MG63 (cell line): ENCODE results near the gene PPP2R1B. TPM values are rescaled to one million over a fixed set of nuclear protein-coding genes. Genes with fewer than 3 reads are reported as not detected.

ENCODE experiments used
- DNase-seq: peaks from one replicate; pipeline ENCODE4 v3.0.0-alpha.2; 2020
- H3K27me3 ChIP-seq: fragments of 250-450 bp; sonication (Bioruptor Pico); 2 replicates; pipeline ENCODE4 v1.5.1; 2020; ENCODE audit warnings: mild to moderate bottlenecking, moderate library complexity
- H3K36me3 ChIP-seq: fragments of 250-450 bp; sonication (Bioruptor Pico); 2 replicates; pipeline ENCODE4 v1.5.1; 2020; ENCODE audit warnings: mild to moderate bottlenecking, moderate library complexity
- H3K4me3 ChIP-seq: fragments of 250-450 bp; sonication (Bioruptor Pico); 2 replicates; pipeline ENCODE4 v1.5.1; 2020; ENCODE audit warnings: mild to moderate bottlenecking, moderate library complexity
- H3K9me3 ChIP-seq: fragments of 250-450 bp; sonication (Bioruptor Pico); 2 replicates; pipeline ENCODE4 v1.5.1; 2020; ENCODE audit warnings: mild to moderate bottlenecking, moderate library complexity
- total RNA-seq: library from RNA; depleted of rRNA; stranded (reverse); fragments of >200 nt; shearing (Covaris generic); gene quantifications from 2 replicates; pipeline ENCODE4 v1.2.3, GENCODE V29; 2014; ENCODE audit warnings: low replicate concordance

The PPP2R1B gene
- total RNA-seq, 1 experiment from 2014 or later, result 16.1 TPM

DNA sequence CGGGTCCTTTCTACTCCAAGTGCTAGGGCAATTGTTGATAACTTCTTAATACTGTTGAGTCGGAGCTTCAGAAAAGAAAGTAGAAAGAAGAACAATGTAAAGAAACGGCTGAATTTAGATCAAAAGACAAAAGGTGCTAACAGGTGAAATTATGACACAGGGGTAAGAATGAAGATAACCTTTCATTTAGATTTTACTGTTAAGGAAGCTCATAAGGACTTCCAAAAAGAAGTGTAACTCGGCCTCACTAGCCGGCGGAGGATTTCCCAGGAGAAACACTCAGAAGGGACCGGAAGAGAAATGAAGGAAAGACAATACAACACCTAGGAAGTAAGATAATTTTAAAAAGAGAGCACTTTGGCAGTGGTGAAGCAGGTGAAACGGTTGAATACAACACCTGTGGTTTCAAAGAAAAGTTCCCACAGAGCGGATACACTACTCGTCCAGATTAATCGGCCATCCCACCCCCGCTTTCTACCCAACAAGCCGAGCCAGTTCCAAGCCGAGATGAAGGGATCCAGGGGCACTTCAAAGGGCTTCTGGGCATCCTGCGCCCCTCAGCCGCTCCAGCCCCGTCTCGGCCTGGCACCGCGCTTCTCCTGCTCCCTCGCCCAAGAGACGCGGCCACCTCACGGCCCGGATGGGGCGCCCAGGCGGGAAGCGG is 737 bp downstream of the PPP2R1B start:
- DNase-seq, result no peak
- Histone ChIP-seq H3K36me3 (peaks cover 37% of the 10 kb centered on the region), H3K9me3 (no peaks in the 10 kb centered on the region), H3K4me3 (peak overlapping the region; percentile 95), H3K27me3 (no peaks in the 10 kb centered on the region)

GRCh38 chr11:111764621-111765020 is 1.6 kb downstream of the PPP2R1B start:
- Histone ChIP-seq H3K9me3 (no peaks in the 10 kb centered on the region), H3K4me3 (peak overlapping the region; percentile 95), H3K36me3 (peaks cover 46% of the 10 kb centered on the region), H3K27me3 (no peaks in the 10 kb centered on the region)
- no peak for DNase-seq

GRCh38 chr11:111762981-111763643 is 3.1 kb downstream of the PPP2R1B start:
- Histone ChIP-seq H3K9me3 (no peaks in the 10 kb centered on the region), H3K27me3 (no peaks in the 10 kb centered on the region), H3K36me3 (peaks cover 61% of the 10 kb centered on the region), H3K4me3 (no peak overlapping the region)
- DNase-seq, result no peak

GRCh38 chr11:111762526-111762925 is 3.7 kb downstream of the PPP2R1B start:
- Histone ChIP-seq H3K27me3 (no peaks in the 10 kb centered on the region), H3K36me3 (peaks cover 65% of the 10 kb centered on the region), H3K9me3 (no peaks in the 10 kb centered on the region), H3K4me3 (no peak overlapping the region)
- DNase-seq, result no peak

- Histone ChIP-seq H3K36me3 (peaks cover 76% of the 10 kb centered on the region), H3K27me3 (no peaks in the 10 kb centered on the region), H3K9me3 (no peaks in the 10 kb centered on the region), H3K4me3 (no peak overlapping the region)
- DNase-seq, result no peak
Measured at GRCh38 chr11:111761036-111761435, 5.2 kb downstream of the PPP2R1B start.

- Histone ChIP-seq H3K27me3 (no peaks in the 10 kb centered on the region), H3K36me3 (peaks cover 80% of the 10 kb centered on the region), H3K4me3 (no peak overlapping the region), H3K9me3 (no peaks in the 10 kb centered on the region)
- no peak for DNase-seq
Measured at GRCh38 chr11:111759778-111760407, 6.3 kb downstream of the PPP2R1B start.

GRCh38 chr11:111759376-111759775 is 6.8 kb downstream of the PPP2R1B start:
- no peaks in the 10 kb centered on the region for H3K27me3 ChIP-seq
- no peaks in the 10 kb centered on the region for H3K9me3 ChIP-seq
- peaks cover 80% of the 10 kb centered on the region for H3K36me3 ChIP-seq
- no peak overlapping the region for H3K4me3 ChIP-seq
- no peak for DNase-seq

DNA sequence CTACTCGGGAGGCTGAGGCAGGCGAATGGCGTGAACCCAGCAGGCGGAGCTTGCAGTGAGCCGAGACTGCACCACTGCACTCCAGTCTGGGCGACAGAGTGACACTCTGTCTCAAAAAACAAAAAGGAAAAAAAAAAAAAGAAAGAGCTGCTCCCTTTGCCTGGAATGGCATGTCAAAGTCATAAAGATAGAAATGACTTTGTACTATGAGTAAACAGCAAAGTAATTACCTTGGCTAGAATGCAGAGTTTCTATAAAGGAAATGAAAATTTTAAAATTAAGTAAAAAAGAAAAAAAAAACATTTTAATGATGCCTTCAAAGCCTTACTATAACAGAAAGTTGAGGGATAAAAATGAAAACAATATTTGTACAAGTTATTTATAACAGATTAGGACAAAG is 10.1 kb downstream of the PPP2R1B start:
- DNase-seq, result no peak
- Histone ChIP-seq H3K9me3 (no peaks in the 10 kb centered on the region), H3K4me3 (no peak overlapping the region), H3K27me3 (no peaks in the 10 kb centered on the region), H3K36me3 (peaks cover 81% of the 10 kb centered on the region)

DNA sequence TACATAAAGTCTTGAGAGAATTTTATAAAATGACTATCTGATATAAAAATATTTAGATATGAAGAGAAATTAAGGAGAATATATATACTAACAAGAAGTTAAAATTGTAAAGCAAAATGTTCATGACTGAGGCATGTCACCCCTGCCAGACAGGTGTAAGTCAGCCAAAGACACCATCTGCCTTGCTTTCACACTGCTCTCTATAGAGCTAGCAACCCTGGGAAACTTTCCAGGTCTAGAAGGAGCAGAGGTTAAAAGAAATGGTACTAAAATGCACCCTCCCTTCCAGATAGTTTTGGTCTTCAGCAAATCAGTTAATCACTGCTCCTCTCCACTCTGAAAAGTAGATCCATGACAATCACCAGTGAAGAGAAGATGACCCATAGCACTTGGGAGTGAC is 16.5 kb downstream of the PPP2R1B start:
- no peaks in the 10 kb centered on the region for H3K27me3 ChIP-seq
- H3K9me3 ChIP-seq, result no peaks in the 10 kb centered on the region
- peaks cover 85% of the 10 kb centered on the region for H3K36me3 ChIP-seq
- no peak for DNase-seq
- no peak overlapping the region for H3K4me3 ChIP-seq

- H3K36me3 ChIP-seq, result peaks cover 88% of the 10 kb centered on the region
Measured at GRCh38 chr11:111748035-111748804, 18.0 kb downstream of the PPP2R1B start.

GRCh38 chr11:111745719-111746504 is 20.3 kb downstream of the PPP2R1B start:
- no peak overlapping the region for H3K4me3 ChIP-seq
- DNase-seq, result no peak
- H3K27me3 ChIP-seq, result no peaks in the 10 kb centered on the region
- peaks cover 87% of the 10 kb centered on the region for H3K36me3 ChIP-seq
- no peaks in the 10 kb centered on the region for H3K9me3 ChIP-seq

More at GRCh38 chr11:111748035-111748804, 18.0 kb downstream of the PPP2R1B start:
- no peaks in the 10 kb centered on the region for H3K27me3 ChIP-seq
- no peaks in the 10 kb centered on the region for H3K9me3 ChIP-seq
- H3K4me3 ChIP-seq, result no peak overlapping the region
- no peak for DNase-seq

- Histone ChIP-seq H3K9me3 (no peaks in the 10 kb centered on the region), H3K36me3 (peaks cover 78% of the 10 kb centered on the region), H3K4me3 (no peak overlapping the region), H3K27me3 (no peaks in the 10 kb centered on the region)
- no peak for DNase-seq
Measured at GRCh38 chr11:111743700-111744099, 22.5 kb downstream of the PPP2R1B start.

GRCh38 chr11:111741751-111742150 is 24.4 kb downstream of the PPP2R1B start:
- H3K36me3 ChIP-seq, result peaks cover 70% of the 10 kb centered on the region

GRCh38 chr11:111739299-111739698 is 26.9 kb downstream of the PPP2R1B start:
- Histone ChIP-seq H3K4me3 (no peak overlapping the region), H3K27me3 (no peaks in the 10 kb centered on the region), H3K36me3 (peaks cover 63% of the 10 kb centered on the region)

More at GRCh38 chr11:111741751-111742150, 24.4 kb downstream of the PPP2R1B start:
- no peaks in the 10 kb centered on the region for H3K27me3 ChIP-seq
- no peak for DNase-seq
- no peak overlapping the region for H3K4me3 ChIP-seq
- H3K9me3 ChIP-seq, result no peaks in the 10 kb centered on the region

GRCh38 chr11:111737444-111738210 is 28.6 kb downstream of the PPP2R1B start:
- H3K36me3 ChIP-seq, result peaks cover 48% of the 10 kb centered on the region
- no peaks in the 10 kb centered on the region for H3K9me3 ChIP-seq
- H3K4me3 ChIP-seq, result no peak overlapping the region
- no peak for DNase-seq
- no peaks in the 10 kb centered on the region for H3K27me3 ChIP-seq

More at GRCh38 chr11:111739299-111739698, 26.9 kb downstream of the PPP2R1B start:
- no peak for DNase-seq
- no peaks in the 10 kb centered on the region for H3K9me3 ChIP-seq
